ENCODE measurements around the gene PRICKLE3.
"Not testable (repeated sequence)": the region's sequence is repeated elsewhere in the genome, so short reads cannot be mapped to it uniquely, and the experiment has no call there.

The PRICKLE3 gene

DNA sequence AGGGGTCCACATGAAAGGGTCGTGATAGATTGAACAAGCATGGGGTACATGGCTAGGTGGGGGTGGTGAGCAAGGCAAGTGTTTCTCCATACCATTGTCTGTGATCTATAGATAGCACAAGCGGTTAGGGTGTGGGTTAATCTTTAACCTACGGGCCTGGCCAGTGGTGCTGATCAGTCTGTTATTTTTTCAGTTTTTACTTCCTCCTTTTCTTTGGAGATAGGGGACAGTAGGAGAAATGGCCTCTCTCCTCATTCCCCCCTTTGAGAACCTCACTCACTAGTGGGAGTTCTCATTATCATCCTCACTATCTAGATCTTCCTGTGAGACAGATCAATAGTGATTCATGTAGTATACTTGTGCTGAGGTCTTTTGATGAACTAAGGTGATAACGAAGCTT, 46.5 kb downstream of the PRICKLE3 start:
- no peak for TF ChIP-seq CTCF (IDR thresholded peaks at IDR 0.05; ENCODE audit: low read depth, low read length)
- no peak for DNase-seq (ENCODE audit: low read depth in 2 of 2)

DNA sequence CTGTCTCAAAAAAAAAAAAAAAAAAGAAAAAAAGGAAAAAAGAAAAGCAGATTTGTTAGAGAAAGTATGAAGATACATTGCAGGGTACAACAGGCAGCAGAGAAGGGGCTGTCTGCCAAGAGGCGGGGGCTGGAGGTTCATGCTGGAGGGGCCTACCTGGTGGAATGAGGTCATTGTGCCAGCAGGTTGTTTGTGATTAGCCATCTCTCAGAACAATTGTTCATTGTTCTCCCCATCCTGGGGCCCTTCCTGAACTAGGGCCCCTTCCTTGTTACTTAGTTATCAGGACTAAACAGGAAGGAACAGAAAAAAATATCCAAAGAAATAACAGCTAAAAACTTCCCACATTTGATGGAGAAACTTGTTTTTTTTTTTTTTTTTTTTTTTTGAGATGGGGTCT, 48.7 kb downstream of the PRICKLE3 start:
- H3K4me3 ChIP-seq (replicated peaks in 1 of 2; ENCODE audit: low read depth in 2 of 2, low read length in 2 of 2), result no peak overlapping the region
- TF ChIP-seq CTCF (IDR thresholded peaks at IDR 0.05; ENCODE audit: low read depth, low read length), result no peak
- peak in 1 of 2 donors; percentile 0 for DNase-seq (ENCODE audit: low read depth in 2 of 2)

More for the DNA sequence above, 46.5 kb downstream of the PRICKLE3 start:
- no peak overlapping the region for H3K4me3 ChIP-seq (replicated peaks in 1 of 2; ENCODE audit: low read depth in 2 of 2, low read length in 2 of 2)

DNA sequence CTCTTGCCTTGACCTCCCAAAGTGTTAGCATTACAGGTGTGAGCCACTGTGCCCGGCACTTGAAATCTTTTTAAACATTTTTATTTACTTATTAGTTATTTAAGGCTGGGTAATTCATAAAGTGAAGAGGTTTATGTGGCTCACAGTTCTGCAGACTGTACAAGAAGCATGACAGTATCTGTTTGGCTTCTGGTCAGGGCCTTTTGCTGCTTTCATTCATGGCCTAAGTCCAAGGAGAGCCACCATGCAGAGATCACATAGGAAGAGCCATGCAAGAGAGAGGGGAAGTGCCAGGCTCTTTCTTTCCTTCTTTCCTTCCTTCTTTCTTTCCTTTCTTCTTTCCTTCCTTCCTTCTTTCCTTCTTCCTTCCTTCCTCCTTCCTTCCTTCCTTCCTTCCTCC, 52.4 kb downstream of the PRICKLE3 start:
- DNase-seq (ENCODE audit: low read depth in 2 of 2), result no peak
- no peak for TF ChIP-seq CTCF (IDR thresholded peaks at IDR 0.05; ENCODE audit: low read depth, low read length)
- no peak overlapping the region for H3K4me3 ChIP-seq (replicated peaks in 1 of 2; ENCODE audit: low read depth in 2 of 2, low read length in 2 of 2)

DNA sequence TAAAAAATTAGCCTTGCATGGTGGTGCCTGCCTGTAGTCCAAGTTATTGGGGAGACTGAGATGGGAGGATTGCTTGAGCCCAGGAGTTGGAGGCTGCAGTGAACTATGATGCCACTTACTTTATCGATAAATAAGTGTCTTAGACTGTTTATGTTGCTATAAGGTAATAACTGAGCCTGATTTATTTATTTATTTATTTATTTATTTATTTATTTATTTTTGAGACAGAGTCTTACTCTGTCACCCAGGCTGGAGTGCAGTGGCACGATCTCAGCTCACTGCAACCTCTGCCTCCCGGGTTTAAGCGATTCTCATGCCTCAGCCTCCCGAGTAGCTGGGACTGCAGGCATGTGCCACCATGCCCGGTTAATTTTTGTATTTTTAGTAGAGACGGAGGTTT, 53.9 kb downstream of the PRICKLE3 start:
- not testable (repeated sequence) for DNase-seq (ENCODE audit: low read depth in 2 of 2)

GRCh38 chrX:49129427-49129826, 56.7 kb downstream of the PRICKLE3 start:
- TF ChIP-seq CTCF (IDR thresholded peaks at IDR 0.05; ENCODE audit: low read depth, low read length), result no peak

More for the DNA sequence above, 53.9 kb downstream of the PRICKLE3 start:
- H3K4me3 ChIP-seq (replicated peaks in 1 of 2; ENCODE audit: low read depth in 2 of 2, low read length in 2 of 2), result not testable (repeated sequence)

GRCh38 chrX:49127742-49128258, 58.4 kb downstream of the PRICKLE3 start:
- not testable (repeated sequence) for H3K4me3 ChIP-seq (replicated peaks in 1 of 2; ENCODE audit: low read depth in 2 of 2, low read length in 2 of 2); DNase-seq (ENCODE audit: low read depth in 2 of 2)

More at GRCh38 chrX:49129427-49129826, 56.7 kb downstream of the PRICKLE3 start:
- DNase-seq (ENCODE audit: low read depth in 2 of 2), result no peak
- H3K4me3 ChIP-seq (replicated peaks in 1 of 2; ENCODE audit: low read depth in 2 of 2, low read length in 2 of 2), result no peak overlapping the region

Data from cardiac fibroblast (primary cell).